ENCODE measurements around the gene COL13A1.

The COL13A1 gene

DNA sequence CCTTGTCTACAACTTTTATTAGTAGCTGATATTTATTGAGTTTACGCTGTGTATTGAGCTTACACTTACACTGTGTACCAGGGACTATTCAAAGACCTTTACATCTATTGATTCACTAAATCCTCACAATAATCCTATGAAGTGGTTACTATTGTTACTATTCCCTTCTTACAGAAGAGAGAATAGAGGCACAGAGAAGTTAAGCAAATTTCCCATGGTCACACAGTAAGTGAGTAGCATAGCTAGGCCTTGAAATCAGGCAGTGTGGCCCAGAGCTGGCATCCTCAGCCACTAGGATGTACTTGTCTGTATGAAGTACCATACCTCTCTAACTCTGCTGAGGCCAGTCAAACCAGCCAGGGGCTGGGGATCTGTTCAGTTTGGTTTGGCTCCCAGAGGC lies 7.6 kb downstream of the COL13A1 start:
- Histone ChIP-seq H3K27me3 (replicated peaks in 2 of 5; ENCODE audit: control insufficient read depth in 4 of 5, insufficient read depth in 5 of 5, low read length in 4 of 5) (peaks cover 0 to 17% (median 1%) of the 10 kb centered on the region in 5 experiments), H3K4me1 (ENCODE audit: control extremely low read depth in 1 of 4, control insufficient read depth in 4 of 4, insufficient read depth in 4 of 4, low read length in 3 of 4) (no peaks in the 10 kb centered on the region), H3K27ac (ENCODE audit: insufficient read depth in 1 of 2, low read depth in 1 of 2, low read length in 2 of 2, poor library complexity in 1 of 2, severe bottlenecking in 2 of 2) (no peak overlapping the region), H3K9me3 (ENCODE audit: control extremely low read depth in 1 of 5, control insufficient read depth in 4 of 5, insufficient read depth in 2 of 5, low read depth in 1 of 5, low read length in 4 of 5) (no peaks in the 10 kb centered on the region), H3K36me3 (ENCODE audit: control insufficient read depth in 4 of 4, insufficient read depth in 4 of 4, low read length in 3 of 4) (no peaks in the 10 kb centered on the region), H3K4me3 (ENCODE audit: control insufficient read depth in 1 of 7, extremely low read depth in 1 of 7, insufficient read depth in 4 of 7, low read depth in 2 of 7, low read length in 6 of 7) (no peak overlapping the region)
- no peak for DNase-seq
- POLR2A ChIA-PET, result no interaction called here
- WGBS (ENCODE audit: insufficient coverage), result no CpG with 5 or more reads among the region's 1 CpG
- CTCF ChIA-PET, result interaction anchor here (0.8 to 2.9 kb wide), 4 partner anchors 9 to 105 kb away, joined by 3 to 7 read pairs (median 6); no protein-coding TSS in a partner anchor

- H3K4me1 ChIP-seq (ENCODE audit: control extremely low read depth in 1 of 4, control insufficient read depth in 4 of 4, insufficient read depth in 4 of 4, low read length in 3 of 4), result no peaks in the 10 kb centered on the region
- H3K27ac ChIP-seq (ENCODE audit: insufficient read depth in 1 of 2, low read depth in 1 of 2, low read length in 2 of 2, poor library complexity in 1 of 2, severe bottlenecking in 2 of 2), result no peak overlapping the region
- POLR2A ChIA-PET, result no interaction called here
- 96% methylated on average over 9 of the region's 9 CpGs for WGBS (ENCODE audit: insufficient coverage)
- DNase-seq, result no peak
- CTCF ChIA-PET, result interaction anchor here (0.7 to 2.9 kb wide), 2 partner anchors 12 kb away, joined by 3 to 7 read pairs; no protein-coding TSS in a partner anchor
- peaks cover 0 to 11% (median 0%) of the 10 kb centered on the region in 5 experiments for H3K27me3 ChIP-seq (replicated peaks in 2 of 5; ENCODE audit: control insufficient read depth in 4 of 5, insufficient read depth in 5 of 5, low read length in 4 of 5)
- H3K4me3 ChIP-seq (ENCODE audit: control insufficient read depth in 1 of 7, extremely low read depth in 1 of 7, insufficient read depth in 4 of 7, low read depth in 2 of 7, low read length in 6 of 7), result no peak overlapping the region
- no peaks in the 10 kb centered on the region for H3K36me3 ChIP-seq (ENCODE audit: control insufficient read depth in 4 of 4, insufficient read depth in 4 of 4, low read length in 3 of 4)
- no peaks in the 10 kb centered on the region for H3K9me3 ChIP-seq (ENCODE audit: control extremely low read depth in 1 of 5, control insufficient read depth in 4 of 5, insufficient read depth in 2 of 5, low read depth in 1 of 5, low read length in 4 of 5)
These were observed 8.4 kb downstream of the COL13A1 start for GRCh38 chr10:69810097-69810496.

- H3K4me1 ChIP-seq (ENCODE audit: control extremely low read depth in 1 of 4, control insufficient read depth in 4 of 4, insufficient read depth in 4 of 4, low read length in 3 of 4), result no peaks in the 10 kb centered on the region
- no peaks in the 10 kb centered on the region for H3K36me3 ChIP-seq (ENCODE audit: control insufficient read depth in 4 of 4, insufficient read depth in 4 of 4, low read length in 3 of 4)
- H3K4me3 ChIP-seq (ENCODE audit: control insufficient read depth in 1 of 7, extremely low read depth in 1 of 7, insufficient read depth in 4 of 7, low read depth in 2 of 7, low read length in 6 of 7), result no peak overlapping the region
- ChIA-PET POLR2A (no interaction called here), CTCF (interaction anchor here (0.7 to 3.8 kb wide), 4 partner anchors 10 to 20 kb away, joined by 3 to 19 read pairs (median 5); partner anchors contain the start of gene COL13A1)
- no peak overlapping the region for H3K27ac ChIP-seq (ENCODE audit: insufficient read depth in 1 of 2, low read depth in 1 of 2, low read length in 2 of 2, poor library complexity in 1 of 2, severe bottlenecking in 2 of 2)
- 98% methylated on average over 10 of the region's 12 CpGs for WGBS (ENCODE audit: insufficient coverage)
- DNase-seq, result no peak
- no peaks in the 10 kb centered on the region for H3K9me3 ChIP-seq (ENCODE audit: control extremely low read depth in 1 of 5, control insufficient read depth in 4 of 5, insufficient read depth in 2 of 5, low read depth in 1 of 5, low read length in 4 of 5)
- peaks cover 0 to 13% (median 0%) of the 10 kb centered on the region in 5 experiments for H3K27me3 ChIP-seq (replicated peaks in 2 of 5; ENCODE audit: control insufficient read depth in 4 of 5, insufficient read depth in 5 of 5, low read length in 4 of 5)
These were observed 9.1 kb downstream of the COL13A1 start for GRCh38 chr10:69810675-69811397.

- POLR2A ChIA-PET, result no interaction called here
- WGBS (ENCODE audit: insufficient coverage), result 100% methylated on average over 3 of the region's 4 CpGs
- CTCF ChIA-PET, result interaction anchor here (1.4 to 3.8 kb wide), 2 partner anchors 8 to 13 kb away, joined by 6 to 19 read pairs; partner anchors contain the start of gene COL13A1
These were observed 11.9 kb downstream of the COL13A1 start for GRCh38 chr10:69813632-69814031.

GRCh38 chr10:69814251-69814650 lies 12.5 kb downstream of the COL13A1 start:
- no peak overlapping the region for H3K4me3 ChIP-seq (ENCODE audit: control insufficient read depth in 1 of 7, extremely low read depth in 1 of 7, insufficient read depth in 4 of 7, low read depth in 2 of 7, low read length in 6 of 7)
- peaks cover 0 to 9% (median 3%) of the 10 kb centered on the region in 5 experiments for H3K9me3 ChIP-seq (ENCODE audit: control extremely low read depth in 1 of 5, control insufficient read depth in 4 of 5, insufficient read depth in 2 of 5, low read depth in 1 of 5, low read length in 4 of 5)
- ChIA-PET POLR2A (no interaction called here), CTCF (interaction anchor here (0.9 to 3.8 kb wide), 4 partner anchors 9 to 20 kb away, joined by 3 to 19 read pairs (median 5); partner anchors contain the start of gene COL13A1)
- peaks cover 0 to 27% (median 3%) of the 10 kb centered on the region in 5 experiments for H3K27me3 ChIP-seq (replicated peaks in 2 of 5; ENCODE audit: control insufficient read depth in 4 of 5, insufficient read depth in 5 of 5, low read length in 4 of 5)
- WGBS (ENCODE audit: insufficient coverage), result no CpG with 5 or more reads among the region's 2 CpGs
- H3K4me1 ChIP-seq (ENCODE audit: control extremely low read depth in 1 of 4, control insufficient read depth in 4 of 4, insufficient read depth in 4 of 4, low read length in 3 of 4), result peaks cover 0 to 19% (median 15%) of the 10 kb centered on the region in 4 experiments
- no peak overlapping the region for H3K27ac ChIP-seq (ENCODE audit: insufficient read depth in 1 of 2, low read depth in 1 of 2, low read length in 2 of 2, poor library complexity in 1 of 2, severe bottlenecking in 2 of 2)
- DNase-seq, result no peak
- no peaks in the 10 kb centered on the region for H3K36me3 ChIP-seq (ENCODE audit: control insufficient read depth in 4 of 4, insufficient read depth in 4 of 4, low read length in 3 of 4)

More at GRCh38 chr10:69813632-69814031, 11.9 kb downstream of the COL13A1 start:
- DNase-seq, result no peak
- H3K4me3 ChIP-seq (ENCODE audit: control insufficient read depth in 1 of 7, extremely low read depth in 1 of 7, insufficient read depth in 4 of 7, low read depth in 2 of 7, low read length in 6 of 7), result no peak overlapping the region
- H3K9me3 ChIP-seq (ENCODE audit: control extremely low read depth in 1 of 5, control insufficient read depth in 4 of 5, insufficient read depth in 2 of 5, low read depth in 1 of 5, low read length in 4 of 5), result peaks cover 0 to 3% (median under 1%) of the 10 kb centered on the region in 5 experiments
- H3K27me3 ChIP-seq (replicated peaks in 2 of 5; ENCODE audit: control insufficient read depth in 4 of 5, insufficient read depth in 5 of 5, low read length in 4 of 5), result peaks cover 0 to 25% (median 3%) of the 10 kb centered on the region in 5 experiments
- H3K36me3 ChIP-seq (ENCODE audit: control insufficient read depth in 4 of 4, insufficient read depth in 4 of 4, low read length in 3 of 4), result no peaks in the 10 kb centered on the region
- no peak overlapping the region for H3K27ac ChIP-seq (ENCODE audit: insufficient read depth in 1 of 2, low read depth in 1 of 2, low read length in 2 of 2, poor library complexity in 1 of 2, severe bottlenecking in 2 of 2)
- peaks cover 0 to 19% (median 15%) of the 10 kb centered on the region in 4 experiments for H3K4me1 ChIP-seq (ENCODE audit: control extremely low read depth in 1 of 4, control insufficient read depth in 4 of 4, insufficient read depth in 4 of 4, low read length in 3 of 4)

DNA sequence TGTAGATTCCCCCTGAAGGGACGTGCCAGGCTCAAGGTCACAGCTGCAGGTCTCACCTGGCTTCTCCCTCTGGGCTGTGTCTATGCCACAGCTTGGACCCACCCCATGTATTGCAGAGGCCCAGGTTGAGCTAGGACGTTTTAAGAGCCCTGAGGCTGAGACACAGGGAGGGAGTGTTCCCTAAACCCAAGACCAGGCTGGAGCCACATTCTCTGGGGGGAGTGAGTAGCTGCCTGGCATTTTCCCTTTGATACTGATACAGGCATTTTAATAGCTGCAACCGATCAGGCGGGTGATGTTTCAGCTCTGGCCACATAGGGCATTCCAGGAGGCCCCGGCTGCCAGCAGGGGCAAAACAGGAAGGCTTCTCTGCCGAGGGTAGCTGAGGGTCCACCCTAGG lies 13.4 kb downstream of the COL13A1 start:
- CTCF ChIA-PET, result interaction anchor here (0.9 to 1.3 kb wide), 2 partner anchors 14 to 19 kb away, joined by 3 to 4 read pairs; partner anchors contain the start of gene COL13A1
- Histone ChIP-seq H3K4me1 (ENCODE audit: control extremely low read depth in 1 of 4, control insufficient read depth in 4 of 4, insufficient read depth in 4 of 4, low read length in 3 of 4) (peaks cover 0 to 20% (median 15%) of the 10 kb centered on the region in 4 experiments), H3K36me3 (ENCODE audit: control insufficient read depth in 4 of 4, insufficient read depth in 4 of 4, low read length in 3 of 4) (no peaks in the 10 kb centered on the region), H3K27me3 (replicated peaks in 2 of 5; ENCODE audit: control insufficient read depth in 4 of 5, insufficient read depth in 5 of 5, low read length in 4 of 5) (peaks cover 0 to 33% (median 3%) of the 10 kb centered on the region in 5 experiments), H3K27ac (ENCODE audit: insufficient read depth in 1 of 2, low read depth in 1 of 2, low read length in 2 of 2, poor library complexity in 1 of 2, severe bottlenecking in 2 of 2) (no peak overlapping the region), H3K4me3 (ENCODE audit: control insufficient read depth in 1 of 7, extremely low read depth in 1 of 7, insufficient read depth in 4 of 7, low read depth in 2 of 7, low read length in 6 of 7) (no peak overlapping the region), H3K9me3 (ENCODE audit: control extremely low read depth in 1 of 5, control insufficient read depth in 4 of 5, insufficient read depth in 2 of 5, low read depth in 1 of 5, low read length in 4 of 5) (peaks cover 0 to 13% (median 5%) of the 10 kb centered on the region in 5 experiments)
- POLR2A ChIA-PET, result no interaction called here
- whole genome bisulfite sequencing (ENCODE audit: insufficient coverage), result 91% methylated on average over 5 of the region's 6 CpGs
- no peak for DNase-seq

DNA sequence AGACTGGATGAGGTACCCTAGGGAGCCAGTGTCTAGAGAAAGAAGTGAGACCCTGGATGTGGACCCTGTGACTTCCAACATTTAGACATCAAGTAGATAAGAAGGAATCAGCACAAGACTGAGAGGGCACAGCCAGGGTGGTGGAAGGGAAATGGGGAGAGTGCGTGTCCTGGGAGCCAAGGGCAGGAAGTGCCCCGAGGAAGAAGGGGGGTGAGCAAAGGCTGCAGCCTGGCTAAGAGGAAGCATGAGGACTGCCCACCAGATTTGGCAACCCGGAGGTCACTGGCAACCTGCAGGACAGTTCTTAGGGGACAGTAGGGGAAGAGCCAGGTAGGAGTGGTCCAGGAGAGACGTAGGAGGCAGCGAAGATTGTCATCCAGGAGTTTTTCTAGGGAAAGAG lies 14.8 kb downstream of the COL13A1 start:
- DNase-seq, result no peak
- H3K27ac ChIP-seq (ENCODE audit: insufficient read depth in 1 of 2, low read depth in 1 of 2, low read length in 2 of 2, poor library complexity in 1 of 2, severe bottlenecking in 2 of 2), result no peak overlapping the region
- ChIA-PET CTCF (interaction anchor here (2.4 kb wide), 1 partner anchor 8 kb away, joined by 6 read pairs; no protein-coding TSS in a partner anchor), POLR2A (no interaction called here)
- H3K27me3 ChIP-seq (replicated peaks in 2 of 5; ENCODE audit: control insufficient read depth in 4 of 5, insufficient read depth in 5 of 5, low read length in 4 of 5), result peaks cover 0 to 37% (median 5%) of the 10 kb centered on the region in 5 experiments
- no peaks in the 10 kb centered on the region for H3K36me3 ChIP-seq (ENCODE audit: control insufficient read depth in 4 of 4, insufficient read depth in 4 of 4, low read length in 3 of 4)
- H3K4me3 ChIP-seq (ENCODE audit: control insufficient read depth in 1 of 7, extremely low read depth in 1 of 7, insufficient read depth in 4 of 7, low read depth in 2 of 7, low read length in 6 of 7), result no peak overlapping the region
- H3K9me3 ChIP-seq (ENCODE audit: control extremely low read depth in 1 of 5, control insufficient read depth in 4 of 5, insufficient read depth in 2 of 5, low read depth in 1 of 5, low read length in 4 of 5), result peaks cover 0 to 13% (median 5%) of the 10 kb centered on the region in 5 experiments
- peaks cover 0 to 21% (median 15%) of the 10 kb centered on the region in 4 experiments for H3K4me1 ChIP-seq (ENCODE audit: control extremely low read depth in 1 of 4, control insufficient read depth in 4 of 4, insufficient read depth in 4 of 4, low read length in 3 of 4)
- 43% methylated on average over 5 of the region's 5 CpGs for WGBS (ENCODE audit: insufficient coverage)

Measured in common myeloid progenitor, CD34-positive (primary cell).